Prostate gland (tissue), 2 donors: Measurements from ENCODE around the gene CTNNA2. TPM values are rescaled to one million over a fixed set of nuclear protein-coding genes. Genes with fewer than 3 reads are reported as not detected.

ENCODE experiments used
- DNase-seq: peaks from one replicate; pipeline ENCODE4 v3.0.0-alpha.2; 2019; ENCODE audit warnings: low spot score
- H3K27ac ChIP-seq, 2 donors: fragments of 200-600 bp; sonication (generic); 2 replicates each; pipeline ENCODE4 v1.5.1; 2017 to 2019
- H3K27me3 ChIP-seq: fragments of 200-600 bp; sonication (generic); replicated peaks from 2 replicates; pipeline ENCODE4 v1.5.1; 2019; ENCODE audit not compliant: insufficient read depth
- H3K36me3 ChIP-seq, 2 donors: fragments of 200-600 bp; sonication (generic); 1 replicate in 1 of 2; 2 replicates in 1 of 2; pipeline versions ENCODE4 v1.5.1 to v1.8.1; 2017 to 2019
- H3K4me1 ChIP-seq: fragments of 200-600 bp; sonication (generic); replicated peaks from 2 replicates; pipeline ENCODE4 v1.5.1; 2019
- H3K4me3 ChIP-seq, 2 donors: fragments of 200-600 bp; sonication (generic); 2 replicates each; pipeline ENCODE4 v1.5.1; 2017 to 2019
- H3K9me3 ChIP-seq: fragments of 200-600 bp; sonication (generic); 2 replicates; pipeline ENCODE4 v1.5.1; 2017
- POLR2A ChIP-seq: fragments of 450-650 bp; IDR thresholded peaks from one replicate; pipeline ENCODE4 v1.6.1; 2016; ENCODE audit warnings: antibody characterized with exemption, mild to moderate bottlenecking
- POLR2AphosphoS5 ChIP-seq: sonication (generic); formaldehyde crosslinking; IDR thresholded peaks from one replicate; pipeline ENCODE4 v1.6.1; 2017; ENCODE audit warnings: antibody characterized with exemption
- WGBS: methylation state at CpG from one replicate; pipeline ENCODE4 v1.1.5; 2018; 5-methylcytosine and 5-hydroxymethylcytosine counted together
- intact Hi-C: fragments of 100-400 bp; cut with DNase I; formaldehyde crosslinking; loops from one replicate; pipeline ENCODE4 v1.14.2; 2022
- total RNA-seq, 2 donors: library from RNA; depleted of rRNA; stranded (reverse); fragments of >200 nt; gene quantifications; one replicate each; pipeline ENCODE4 v1.1.0, GENCODE V29; 2016
- TF ChIP-seq, protein P1 (sequence below), 4 experiments: fragments of 200-600 bp in 2 of 4; fragments of 450-650 bp in 2 of 4; sonication (generic) in 2 of 4; IDR thresholded peaks; 1 replicate in 3 of 4; 2 replicates in 1 of 4; pipeline ENCODE4 v1.5.1; 2016 to 2019; ENCODE audit warnings: antibody characterized with exemption in 4 of 4, mild to moderate bottlenecking in 2 of 4, moderate library complexity in 2 of 4

The CTNNA2 gene
- total RNA-seq, 2 donors from 2014 or later, result 24.3 TPM; not detected in 1

DNA sequence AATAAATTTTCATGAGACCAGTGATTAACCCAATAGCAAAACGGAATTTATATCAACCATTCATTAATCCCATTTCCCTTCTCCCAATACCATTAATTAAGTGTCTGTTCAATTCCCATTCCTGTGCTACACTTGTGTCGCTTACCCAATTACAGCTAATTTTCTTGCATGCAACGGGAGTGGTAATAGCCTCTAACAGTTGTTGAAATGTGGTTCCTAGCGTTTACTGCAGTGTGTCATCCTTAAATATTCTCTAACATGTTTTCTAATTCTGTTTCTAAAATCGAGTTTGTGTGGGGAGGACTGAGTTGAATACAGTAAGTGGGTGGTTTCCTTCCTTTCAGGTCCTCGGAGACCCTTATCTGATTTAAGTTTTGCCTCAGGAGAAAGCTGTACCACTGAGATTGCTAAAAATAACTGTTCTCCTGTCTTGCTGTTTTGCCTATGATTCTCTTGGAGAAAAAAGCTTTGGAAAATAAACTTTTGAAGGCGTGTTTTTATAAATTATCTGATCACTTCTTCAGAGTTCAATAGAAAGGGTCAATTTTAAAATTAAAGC lies 851.0 kb downstream of the CTNNA2 start:
- H3K4me1 ChIP-seq, result no peaks in the 10 kb centered on the region
- TF ChIP-seq POLR2A (no peak), POLR2AphosphoS5 (no peak)
- TF ChIP-seq, protein P1, sequence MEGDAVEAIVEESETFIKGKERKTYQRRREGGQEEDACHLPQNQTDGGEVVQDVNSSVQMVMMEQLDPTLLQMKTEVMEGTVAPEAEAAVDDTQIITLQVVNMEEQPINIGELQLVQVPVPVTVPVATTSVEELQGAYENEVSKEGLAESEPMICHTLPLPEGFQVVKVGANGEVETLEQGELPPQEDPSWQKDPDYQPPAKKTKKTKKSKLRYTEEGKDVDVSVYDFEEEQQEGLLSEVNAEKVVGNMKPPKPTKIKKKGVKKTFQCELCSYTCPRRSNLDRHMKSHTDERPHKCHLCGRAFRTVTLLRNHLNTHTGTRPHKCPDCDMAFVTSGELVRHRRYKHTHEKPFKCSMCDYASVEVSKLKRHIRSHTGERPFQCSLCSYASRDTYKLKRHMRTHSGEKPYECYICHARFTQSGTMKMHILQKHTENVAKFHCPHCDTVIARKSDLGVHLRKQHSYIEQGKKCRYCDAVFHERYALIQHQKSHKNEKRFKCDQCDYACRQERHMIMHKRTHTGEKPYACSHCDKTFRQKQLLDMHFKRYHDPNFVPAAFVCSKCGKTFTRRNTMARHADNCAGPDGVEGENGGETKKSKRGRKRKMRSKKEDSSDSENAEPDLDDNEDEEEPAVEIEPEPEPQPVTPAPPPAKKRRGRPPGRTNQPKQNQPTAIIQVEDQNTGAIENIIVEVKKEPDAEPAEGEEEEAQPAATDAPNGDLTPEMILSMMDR (IDR thresholded peaks at IDR 0.05), result no peak
- H3K27ac ChIP-seq, result no peak overlapping the region
- no peaks in the 10 kb centered on the region for H3K36me3 ChIP-seq
- H3K9me3 ChIP-seq, result no peaks in the 10 kb centered on the region
- no peak for DNase-seq
- intact Hi-C loops, result no loop called here
- WGBS, result 19% methylated on average over 7 of the region's 7 CpGs
- H3K27me3 ChIP-seq, result no peaks in the 10 kb centered on the region
- H3K4me3 ChIP-seq, result no peak overlapping the region

DNA sequence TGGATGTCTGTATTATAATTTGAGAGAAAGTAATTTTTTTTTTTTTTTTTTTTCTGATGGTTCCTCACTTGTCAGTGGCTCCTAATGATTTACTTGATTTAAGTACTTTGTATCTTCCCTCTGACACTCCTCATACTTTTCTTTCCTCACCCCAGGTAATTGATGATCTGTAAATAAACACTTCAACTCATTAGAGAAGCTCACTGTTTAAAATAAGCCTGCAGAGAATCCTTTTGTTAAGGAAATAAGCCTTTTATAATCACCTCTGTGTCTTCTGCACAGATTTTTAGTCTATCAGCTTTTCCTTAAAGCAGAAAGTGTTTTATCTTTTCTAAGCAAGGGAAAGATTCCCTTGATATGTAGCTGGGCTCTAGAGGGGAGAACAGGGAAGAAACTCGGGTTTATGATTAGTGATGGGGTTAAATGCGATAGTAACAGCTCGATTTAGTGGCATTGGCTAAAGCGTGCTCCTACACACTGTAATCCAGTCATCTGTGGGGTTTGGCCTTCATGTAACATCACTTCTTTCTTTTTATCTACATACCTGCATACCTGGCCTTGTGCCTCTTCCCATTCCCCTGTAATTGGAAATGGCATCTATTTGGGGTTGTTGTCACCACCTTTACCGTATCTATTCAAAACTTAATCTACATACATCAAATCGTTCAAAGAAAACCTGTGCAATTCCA lies 851.8 kb downstream of the CTNNA2 start:
- intact Hi-C loops, result no loop called here
- WGBS, result 58% methylated on average over 6 of the region's 6 CpGs
- Histone ChIP-seq H3K27ac (no peak overlapping the region), H3K9me3 (no peaks in the 10 kb centered on the region), H3K4me3 (no peak overlapping the region), H3K4me1 (no peaks in the 10 kb centered on the region), H3K27me3 (no peaks in the 10 kb centered on the region), H3K36me3 (no peaks in the 10 kb centered on the region)
- DNase-seq, result no peak
- TF ChIP-seq POLR2AphosphoS5, result no peak
- no peak for TF ChIP-seq POLR2A
- TF ChIP-seq, protein P1 (IDR thresholded peaks at IDR 0.05), result no peak

DNA sequence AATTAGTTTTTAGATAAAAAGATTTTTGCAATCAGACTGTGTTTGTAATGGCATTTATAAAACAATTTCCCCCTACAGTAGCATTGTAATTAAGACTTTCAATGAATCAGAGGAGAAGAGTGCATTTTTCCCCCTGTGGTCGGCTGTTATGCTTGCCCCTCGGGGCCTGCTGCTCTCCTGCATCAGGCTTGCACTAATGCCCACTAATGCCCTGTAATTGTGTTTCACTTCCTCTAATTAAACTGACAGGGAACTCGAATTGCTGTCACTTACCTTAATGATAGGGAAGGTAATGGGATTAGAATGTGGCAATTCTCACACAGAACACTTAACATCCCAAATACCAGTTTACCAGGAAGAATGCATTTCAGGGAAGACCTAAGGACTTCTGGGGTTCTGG lies 852.9 kb downstream of the CTNNA2 start:
- TF ChIP-seq, protein P1 (IDR thresholded peaks at IDR 0.05), result no peak
- TF ChIP-seq POLR2A (no peak), POLR2AphosphoS5 (no peak)
- Histone ChIP-seq H3K27me3 (no peaks in the 10 kb centered on the region), H3K9me3 (no peaks in the 10 kb centered on the region), H3K36me3 (no peaks in the 10 kb centered on the region), H3K4me3 (no peak overlapping the region), H3K4me1 (no peaks in the 10 kb centered on the region), H3K27ac (no peak overlapping the region)
- intact Hi-C loops, result no loop called here
- no peak for DNase-seq
- WGBS, result 35% methylated on average over 3 of the region's 3 CpGs

DNA sequence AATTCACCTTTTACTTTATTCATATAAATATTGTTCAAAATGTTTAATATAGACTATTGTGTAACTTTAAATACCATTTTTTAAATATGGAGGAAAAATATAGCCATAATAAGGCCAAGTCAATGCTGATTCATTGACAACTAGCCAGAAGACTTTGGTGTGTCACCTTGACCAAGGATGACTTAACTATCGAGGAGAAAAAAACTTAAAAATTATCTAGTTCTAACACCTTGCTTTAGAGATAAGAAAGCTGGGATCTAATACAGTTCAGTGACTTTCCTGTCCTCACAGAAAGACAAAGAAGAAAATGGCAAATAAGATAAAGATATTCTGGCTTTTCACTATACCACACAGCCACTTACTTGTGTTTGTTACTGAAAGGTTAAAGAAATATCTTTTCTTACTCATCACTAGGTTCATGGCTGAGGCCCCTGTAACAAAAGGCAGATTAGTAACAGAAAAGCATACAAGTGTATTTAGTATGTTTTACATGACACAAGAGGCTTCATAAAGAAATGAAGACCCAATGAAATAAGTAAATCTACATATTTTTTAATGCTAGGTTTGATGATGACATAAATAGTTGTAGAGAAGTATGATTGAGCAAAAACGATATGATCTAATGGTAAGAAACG lies 857.6 kb downstream of the CTNNA2 start:
- no peak for DNase-seq
- 86% methylated on average over 3 of the region's 3 CpGs for WGBS
- TF ChIP-seq POLR2A (no peak), POLR2AphosphoS5 (no peak)
- TF ChIP-seq, protein P1 (IDR thresholded peaks at IDR 0.05), result no peak
- Histone ChIP-seq H3K9me3 (no peaks in the 10 kb centered on the region), H3K4me1 (no peaks in the 10 kb centered on the region), H3K27me3 (no peaks in the 10 kb centered on the region), H3K36me3 (no peaks in the 10 kb centered on the region), H3K4me3 (no peak overlapping the region), H3K27ac (no peak overlapping the region)
- intact Hi-C loops, result no loop called here
